ENCODE results near the gene PHIP. TPM values are rescaled to one million over a fixed set of nuclear protein-coding genes. Genes with fewer than 3 reads are reported as not detected.

PHIP gene
- total and polyA plus RNA-seq, 2 experiments from 2014 or later, result 48.0 to 65.4 TPM

GRCh38 chr6:79079561-79080041, 1.5 kb upstream of the PHIP start (continued):
- TF ChIP-seq ZNF462 (CRISPR knock-in tag; IDR thresholded peaks at IDR 0.05), result no peak
- TF ChIP-seq CREB1 (CRISPR knock-in tag; IDR thresholded peaks at IDR 0.05; ENCODE audit: low read depth), result no peak
- TF ChIP-seq ZNF331 (CRISPR knock-in tag; IDR thresholded peaks at IDR 0.05; ENCODE audit: low read depth), result no peak
- no peak for TF ChIP-seq NANOG (IDR thresholded peaks at IDR 0.05; ENCODE audit: borderline replicate concordance)
- TF ChIP-seq ETS1 (IDR thresholded peaks at IDR 0.05), result no peak

GRCh38 chr6:79077715-79078074, 359 bp downstream of the PHIP start:
- Mint-ChIP-seq H3K4me1 (peaks cover 46% of the 10 kb centered on the region), H3K27me3 (ENCODE audit: insufficient read depth, low read depth, poor library complexity) (peaks cover 7% of the 10 kb centered on the region), H3K36me3 (ENCODE audit: low read depth) (peaks cover 16% of the 10 kb centered on the region), H3K27ac (peak overlapping the region; percentile 96), H3K4me3 (peak overlapping the region; percentile 88), H3K9me3 (peaks cover 3% of the 10 kb centered on the region; the same call in 1 of the 3 replicates)
- Histone ChIP-seq H3K9me2 (ENCODE audit: insufficient read depth) (no peaks in the 10 kb centered on the region), H3K4me3 (peak overlapping the region; percentile 72), H3K79me2 (replicated peaks; ENCODE audit: insufficient read depth) (peaks cover 41% of the 10 kb centered on the region), H3K27me3 (ENCODE audit: insufficient read depth) (no peaks in the 10 kb centered on the region), H3K27ac (ENCODE audit: low read depth) (peak overlapping the region; percentile 98), H3K4me2 (peak overlapping the region; percentile 85), H2AFZ (no peak overlapping the region), H3F3A (replicated peaks; ENCODE audit: low read depth) (no peaks in the 10 kb centered on the region), H3K4me1 (ENCODE audit: insufficient read depth) (peaks cover 42% of the 10 kb centered on the region), H4K20me1 (replicated peaks; ENCODE audit: insufficient read depth) (peaks cover 6% of the 10 kb centered on the region), H3K36me3 (ENCODE audit: insufficient read depth) (no peaks in the 10 kb centered on the region)
- ATAC-seq (peak; percentile 33), DNase-seq (ENCODE audit: low spot score) (no peak)
- TF ChIP-seq EZH2 (IDR thresholded peaks at IDR 0.05; ENCODE audit: low read depth, unreplicated experiment), result no peak
- no peak for TF ChIP-seq ZNF462 (CRISPR knock-in tag; IDR thresholded peaks at IDR 0.05)
- TF ChIP-seq ZNF114 (CRISPR knock-in tag; IDR thresholded peaks at IDR 0.05), result no peak
